ENCODE results near the gene GBP7.
"Not testable (repeated sequence)": the region's sequence is repeated elsewhere in the genome, so short reads cannot be mapped to it uniquely, and the experiment has no call there.

The GBP7 gene

GRCh38 chr1:89175601-89176256 is at the start of gene GBP7:
Gene GBP7, minus strand, starts transcription at chr1:89176003. Its CDS starts 4,068 bp downstream, at chr1:89171935.
- no peak for DNase-seq

GRCh38 chr1:89221341-89221740 is 45.5 kb upstream of the GBP7 start:
- DNase-seq, result no peak

GRCh38 chr1:89219851-89220250 is 44.0 kb upstream of the GBP7 start:
- not testable (repeated sequence) for DNase-seq

GRCh38 chr1:89218941-89219340 is 43.1 kb upstream of the GBP7 start:
- not testable (repeated sequence) for DNase-seq

- DNase-seq, result no peak
Observed at GRCh38 chr1:89213347-89213746, 37.5 kb upstream of the GBP7 start.

- no peak for DNase-seq
Observed at GRCh38 chr1:89211035-89211634, 35.3 kb upstream of the GBP7 start.

- no peak for DNase-seq
Observed at GRCh38 chr1:89206373-89206772, 30.6 kb upstream of the GBP7 start.

- peak in 1 of 3 experiments; percentile 17 for DNase-seq
Observed at GRCh38 chr1:89203166-89203565, 27.4 kb upstream of the GBP7 start.

- DNase-seq, result no peak
Observed at GRCh38 chr1:89201106-89201794, 25.4 kb upstream of the GBP7 start.

- DNase-seq, result no peak
Observed at GRCh38 chr1:89200663-89201062, 24.9 kb upstream of the GBP7 start.

GRCh38 chr1:89199525-89200031 is 23.8 kb upstream of the GBP7 start:
- no peak for DNase-seq

GRCh38 chr1:89198491-89199072 is 22.8 kb upstream of the GBP7 start, which contains the start of gene GBP4:
Gene GBP4, minus strand, starts transcription at chr1:89198942. Its CDS starts 108 bp downstream, at chr1:89198834.
- DNase-seq, result no peak

- no peak for DNase-seq
Observed at GRCh38 chr1:89198081-89198480, 22.3 kb upstream of the GBP7 start.

GRCh38 chr1:89195476-89195875 is 19.7 kb upstream of the GBP7 start:
- no peak for DNase-seq

- DNase-seq, result no peak
Observed at GRCh38 chr1:89191314-89191713, 15.5 kb upstream of the GBP7 start.

- DNase-seq, result no peak
Observed at GRCh38 chr1:89190017-89190416, 14.2 kb upstream of the GBP7 start.

GRCh38 chr1:89179343-89179742 is 3.5 kb upstream of the GBP7 start:
- peak in 1 of 3 experiments; percentile 8 for DNase-seq

- DNase-seq, result peak in 1 of 3 experiments; percentile 36
Observed at GRCh38 chr1:89176971-89177370, 1.2 kb upstream of the GBP7 start.

- no peak for DNase-seq
Observed at GRCh38 chr1:89174491-89174890, 1.3 kb downstream of the GBP7 start.

GRCh38 chr1:89172468-89173143 is 3.2 kb downstream of the GBP7 start:
- no peak for DNase-seq

- no peak for DNase-seq
Observed at GRCh38 chr1:89171067-89171438, 4.8 kb downstream of the GBP7 start.

- DNase-seq, result no peak
Observed at GRCh38 chr1:89170170-89171066, 5.4 kb downstream of the GBP7 start.

Data from NCI-H1417 (cell line).